DOHH2 (cell line): ENCODE measurements around the gene RBBP8NL.

Experiments
- H3F3A ChIP-seq: fragments of 200-600 bp; sonication (generic), shearing (Covaris generic); 2 replicates; pipeline ENCODE4 v1.6.0; 2016; ENCODE audit warnings: antibody characterized with exemption, mild to moderate bottlenecking; ENCODE audit not compliant: control insufficient read depth, insufficient read depth
- H3K27ac ChIP-seq: fragments of 200-600 bp; sonication (generic); 2 replicates; pipeline ENCODE4 v1.5.1; 2014; ENCODE audit warnings: low read depth, mild to moderate bottlenecking, low read length, moderate library complexity
- H3K27me3 ChIP-seq: fragments of 200-600 bp; sonication (generic); 2 replicates; pipeline ENCODE4 v1.6.1; 2014; ENCODE audit warnings: mild to moderate bottlenecking, low read length, mixed read lengths; ENCODE audit not compliant: control insufficient read depth
- H3K36me3 ChIP-seq: fragments of 200-600 bp; sonication (generic); 2 replicates; pipeline ENCODE4 v1.6.1; 2014; ENCODE audit warnings: mild to moderate bottlenecking, low read length, moderate library complexity, mixed read lengths; ENCODE audit not compliant: control insufficient read depth
- H3K4me1 ChIP-seq: fragments of 200-600 bp; sonication (generic); 2 replicates; pipeline ENCODE4 v1.6.1; 2014; ENCODE audit warnings: mild to moderate bottlenecking, low read length, mixed read lengths; ENCODE audit not compliant: control insufficient read depth
- H3K4me2 ChIP-seq: fragments of 200-600 bp; sonication (generic); 2 replicates; pipeline ENCODE4 v1.6.0; 2014; ENCODE audit warnings: mild to moderate bottlenecking, low read length, moderate library complexity
- H3K4me3 ChIP-seq: fragments of 200-600 bp; sonication (generic); 2 replicates; pipeline ENCODE4 v1.5.1; 2014; ENCODE audit warnings: mild to moderate bottlenecking, low read length, mixed read lengths
- H3K79me2 ChIP-seq: fragments of 200-600 bp; sonication (generic); 2 replicates; pipeline ENCODE4 v1.6.1; 2014; ENCODE audit warnings: mild to moderate bottlenecking, low read length, mixed read lengths; ENCODE audit not compliant: control insufficient read depth
- H3K9me2 ChIP-seq: fragments of 200-600 bp; sonication (generic); replicated peaks from 2 replicates; pipeline ENCODE4 v1.6.1; 2014; ENCODE audit warnings: mild to moderate bottlenecking, low read length, mixed read lengths; ENCODE audit not compliant: control insufficient read depth
- H3K9me3 ChIP-seq: fragments of 200-600 bp; sonication (generic); 2 replicates; pipeline ENCODE4 v1.6.1; 2014; ENCODE audit warnings: antibody characterized with exemption, low read length, mixed read lengths; ENCODE audit not compliant: control insufficient read depth, insufficient read depth
- H4K20me1 ChIP-seq: fragments of 200-600 bp; sonication (generic); 2 replicates; pipeline ENCODE4 v1.6.0; 2014; ENCODE audit warnings: low read depth, mild to moderate bottlenecking, antibody characterized with exemption, low read length, moderate library complexity; ENCODE audit not compliant: control insufficient read depth, insufficient read depth
- CTCF ChIP-seq: fragments of 200-600 bp; sonication (generic); IDR thresholded peaks from one replicate; pipeline ENCODE4 v1.5.1; 2014; ENCODE audit warnings: antibody characterized with exemption, mild to moderate bottlenecking, low read depth, low read length; ENCODE audit not compliant: poor library complexity, severe bottlenecking
- EZH2phosphoT487 ChIP-seq: fragments of 200-600 bp; sonication (generic); IDR thresholded peaks from 2 replicates; pipeline ENCODE4 v1.6.1; 2017; ENCODE audit warnings: borderline replicate concordance, mild to moderate bottlenecking, antibody characterized with exemption, low read length, moderate library complexity, mixed read lengths

RBBP8NL gene

GRCh38 chr20:62420846-62421715, 6.3 kb downstream of the RBBP8NL start:
- H3K4me3 ChIP-seq = no peak overlapping the region
- TF ChIP-seq CTCF (no peak), EZH2phosphoT487 (no peak)
- H3F3A ChIP-seq = no peaks in the 10 kb centered on the region
- H3K27ac ChIP-seq = no peak overlapping the region
- H3K79me2 ChIP-seq = no peaks in the 10 kb centered on the region
- H3K36me3 ChIP-seq = no peaks in the 10 kb centered on the region
- H3K9me2 ChIP-seq = no peaks in the 10 kb centered on the region
- no peaks in the 10 kb centered on the region for H4K20me1 ChIP-seq
- no peaks in the 10 kb centered on the region for H3K27me3 ChIP-seq
- no peak overlapping the region for H3K4me2 ChIP-seq
- no peaks in the 10 kb centered on the region for H3K4me1 ChIP-seq
- H3K9me3 ChIP-seq = no peaks in the 10 kb centered on the region; the same call in 1 of the 2 replicates

GRCh38 chr20:62419759-62420158, 7.6 kb downstream of the RBBP8NL start:
- no peaks in the 10 kb centered on the region for H3K4me1 ChIP-seq
- H3K36me3 ChIP-seq = no peaks in the 10 kb centered on the region
- H3K4me3 ChIP-seq = no peak overlapping the region
- no peaks in the 10 kb centered on the region for H3F3A ChIP-seq
- H3K9me2 ChIP-seq = no peaks in the 10 kb centered on the region
- no peaks in the 10 kb centered on the region for H3K27me3 ChIP-seq
- H4K20me1 ChIP-seq = no peaks in the 10 kb centered on the region
- TF ChIP-seq EZH2phosphoT487 (no peak), CTCF (no peak)
- H3K4me2 ChIP-seq = no peak overlapping the region
- H3K79me2 ChIP-seq = no peaks in the 10 kb centered on the region
- no peaks in the 10 kb centered on the region; the same call in 1 of the 2 replicates for H3K9me3 ChIP-seq
- no peak overlapping the region for H3K27ac ChIP-seq

- H3K9me3 ChIP-seq = no peaks in the 10 kb centered on the region; the same call in 1 of the 2 replicates
- no peaks in the 10 kb centered on the region for H3K36me3 ChIP-seq
- no peak overlapping the region for H3K4me3 ChIP-seq
- no peak for TF ChIP-seq EZH2phosphoT487
- no peak for TF ChIP-seq CTCF
- H4K20me1 ChIP-seq = no peaks in the 10 kb centered on the region
- no peak overlapping the region for H3K27ac ChIP-seq
- H3F3A ChIP-seq = no peaks in the 10 kb centered on the region
- no peaks in the 10 kb centered on the region for H3K4me1 ChIP-seq
- H3K9me2 ChIP-seq = no peaks in the 10 kb centered on the region
- H3K79me2 ChIP-seq = no peaks in the 10 kb centered on the region
- no peak overlapping the region for H3K4me2 ChIP-seq
- H3K27me3 ChIP-seq = no peaks in the 10 kb centered on the region
These were observed 8.4 kb downstream of the RBBP8NL start for GRCh38 chr20:62418709-62419487.
